RWPE1 (cell line): ENCODE measurements around the gene NAMPT.

Experiments
- CTCF ChIA-PET: fragments of 350-600 bp; sonication (Branson Sonifier 250); formaldehyde crosslinking; extraction: SDS; loops from one replicate; lab custom pipeline; 2021; lab: Yijun Ruan, JAX
- POLR2A ChIA-PET: fragments of 400-600 bp; formaldehyde crosslinking; extraction: SDS; loops from one replicate; lab custom pipeline; 2020; ENCODE audit warnings: antibody characterized with exemption; ENCODE audit not compliant: low non-redundant PET; lab: Yijun Ruan, JAX
- DNase-seq: peaks from one replicate; pipeline ENCODE4 v3.0.0; 2012; ENCODE audit warnings: low spot score
- H3K27ac ChIP-seq: fragments of 450-650 bp; 2 replicates; pipeline ENCODE4 v1.5.1; 2017
- CTCF ChIP-seq: fragments of 450-650 bp; conservative IDR thresholded peaks from 2 replicates; pipeline ENCODE4 v1.5.1; 2017; ENCODE audit warnings: low read depth, mild to moderate bottlenecking

NAMPT gene

GRCh38 chr7:106225856-106226255 is 58.9 kb downstream of the NAMPT start:
- ChIA-PET CTCF (interaction anchor here (0.7 kb wide), 1 partner anchor 31 kb away, joined by 4 read pairs; no protein-coding TSS in a partner anchor), POLR2A (no interaction called here)
- TF ChIP-seq CTCF: no peak

GRCh38 chr7:106224797-106225196 is 60.0 kb downstream of the NAMPT start:
- ChIA-PET CTCF (interaction anchor here (1.2 kb wide), 1 partner anchor 48 kb away, joined by 6 read pairs; no protein-coding TSS in a partner anchor), POLR2A (no interaction called here)
- TF ChIP-seq CTCF: no peak
- no peak overlapping the region for H3K27ac ChIP-seq
- DNase-seq: no peak

More at GRCh38 chr7:106225856-106226255, 58.9 kb downstream of the NAMPT start:
- no peak overlapping the region for H3K27ac ChIP-seq
- no peak for DNase-seq

- no peak for DNase-seq
- H3K27ac ChIP-seq: no peak overlapping the region
- no peak for TF ChIP-seq CTCF
- ChIA-PET CTCF (no interaction called here), POLR2A (interaction anchor here (0.6 kb wide), 1 partner anchor 40 kb away, joined by 8 read pairs; no protein-coding TSS in a partner anchor)
Observed at GRCh38 chr7:106223156-106223555, 61.6 kb downstream of the NAMPT start.

GRCh38 chr7:106222545-106222944 is 62.2 kb downstream of the NAMPT start:
- TF ChIP-seq CTCF: no peak
- ChIA-PET POLR2A (no interaction called here), CTCF (interaction anchor here (0.7 kb wide), 1 partner anchor 36 kb away, joined by 3 read pairs; no protein-coding TSS in a partner anchor)
- H3K27ac ChIP-seq: no peak overlapping the region
- no peak for DNase-seq

- CTCF ChIA-PET: no interaction called here
- POLR2A ChIA-PET: no interaction called here
- no peak for TF ChIP-seq CTCF
- H3K27ac ChIP-seq: no peak overlapping the region
- no peak for DNase-seq
Observed at GRCh38 chr7:106220307-106220706, 64.5 kb downstream of the NAMPT start.

GRCh38 chr7:106219170-106219569 is 65.6 kb downstream of the NAMPT start:
- ChIA-PET POLR2A (no interaction called here), CTCF (no interaction called here)
- no peak overlapping the region for H3K27ac ChIP-seq
- no peak for TF ChIP-seq CTCF
- no peak for DNase-seq
